DOHH2 (cell line): ENCODE data around the gene DZIP1.
"Not testable (repeated sequence)": the region's sequence is repeated elsewhere in the genome, so short reads cannot be mapped to it uniquely, and the experiment has no call there.

Experiments
- H3F3A ChIP-seq: fragments of 200-600 bp; sonication (generic), shearing (Covaris generic); 2 replicates; pipeline ENCODE4 v1.6.0; 2016; ENCODE audit warnings: antibody characterized with exemption, mild to moderate bottlenecking; ENCODE audit not compliant: control insufficient read depth, insufficient read depth
- H3K27ac ChIP-seq: fragments of 200-600 bp; sonication (generic); 2 replicates; pipeline ENCODE4 v1.5.1; 2014; ENCODE audit warnings: low read depth, mild to moderate bottlenecking, low read length, moderate library complexity
- H3K27me3 ChIP-seq: fragments of 200-600 bp; sonication (generic); 2 replicates; pipeline ENCODE4 v1.6.1; 2014; ENCODE audit warnings: mild to moderate bottlenecking, low read length, mixed read lengths; ENCODE audit not compliant: control insufficient read depth
- H3K36me3 ChIP-seq: fragments of 200-600 bp; sonication (generic); 2 replicates; pipeline ENCODE4 v1.6.1; 2014; ENCODE audit warnings: mild to moderate bottlenecking, low read length, moderate library complexity, mixed read lengths; ENCODE audit not compliant: control insufficient read depth
- H3K4me1 ChIP-seq: fragments of 200-600 bp; sonication (generic); 2 replicates; pipeline ENCODE4 v1.6.1; 2014; ENCODE audit warnings: mild to moderate bottlenecking, low read length, mixed read lengths; ENCODE audit not compliant: control insufficient read depth
- H3K4me2 ChIP-seq: fragments of 200-600 bp; sonication (generic); 2 replicates; pipeline ENCODE4 v1.6.0; 2014; ENCODE audit warnings: mild to moderate bottlenecking, low read length, moderate library complexity
- H3K4me3 ChIP-seq: fragments of 200-600 bp; sonication (generic); 2 replicates; pipeline ENCODE4 v1.5.1; 2014; ENCODE audit warnings: mild to moderate bottlenecking, low read length, mixed read lengths
- H3K79me2 ChIP-seq: fragments of 200-600 bp; sonication (generic); 2 replicates; pipeline ENCODE4 v1.6.1; 2014; ENCODE audit warnings: mild to moderate bottlenecking, low read length, mixed read lengths; ENCODE audit not compliant: control insufficient read depth
- H3K9me2 ChIP-seq: fragments of 200-600 bp; sonication (generic); replicated peaks from 2 replicates; pipeline ENCODE4 v1.6.1; 2014; ENCODE audit warnings: mild to moderate bottlenecking, low read length, mixed read lengths; ENCODE audit not compliant: control insufficient read depth
- H3K9me3 ChIP-seq: fragments of 200-600 bp; sonication (generic); 2 replicates; pipeline ENCODE4 v1.6.1; 2014; ENCODE audit warnings: antibody characterized with exemption, low read length, mixed read lengths; ENCODE audit not compliant: control insufficient read depth, insufficient read depth
- H4K20me1 ChIP-seq: fragments of 200-600 bp; sonication (generic); 2 replicates; pipeline ENCODE4 v1.6.0; 2014; ENCODE audit warnings: low read depth, mild to moderate bottlenecking, antibody characterized with exemption, low read length, moderate library complexity; ENCODE audit not compliant: control insufficient read depth, insufficient read depth
- EZH2phosphoT487 ChIP-seq: fragments of 200-600 bp; sonication (generic); IDR thresholded peaks from 2 replicates; pipeline ENCODE4 v1.6.1; 2017; ENCODE audit warnings: borderline replicate concordance, mild to moderate bottlenecking, antibody characterized with exemption, low read length, moderate library complexity, mixed read lengths
- TF ChIP-seq, protein P1 (sequence below): fragments of 200-600 bp; sonication (generic); IDR thresholded peaks from one replicate; pipeline ENCODE4 v1.5.1; 2014; ENCODE audit warnings: antibody characterized with exemption, mild to moderate bottlenecking, low read depth, low read length; ENCODE audit not compliant: poor library complexity, severe bottlenecking

DZIP1 gene

DNA sequence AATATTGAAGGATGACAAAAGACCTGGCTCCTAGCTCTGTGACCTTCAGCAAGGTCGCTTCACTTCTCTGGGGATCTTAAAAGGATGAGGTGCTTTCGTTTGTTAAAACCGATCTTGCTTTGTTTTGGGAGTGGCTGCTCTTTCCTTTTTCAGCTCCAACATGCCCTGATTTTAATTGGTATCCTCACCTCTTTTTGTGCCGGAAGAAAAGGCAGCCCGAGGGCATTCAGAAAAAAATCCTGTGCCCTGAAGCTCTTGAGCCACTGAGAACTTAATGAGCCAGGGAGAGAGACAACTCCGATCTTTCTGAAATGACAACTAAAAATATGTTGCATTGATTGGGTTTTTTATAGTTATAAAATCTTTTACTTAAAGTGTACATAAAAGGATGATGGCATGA lies 72.6 kb downstream of the DZIP1 start:
- Histone ChIP-seq H3K27me3 (no peaks in the 10 kb centered on the region), H3K36me3 (no peaks in the 10 kb centered on the region), H3K27ac (no peak overlapping the region), H3K9me2 (no peaks in the 10 kb centered on the region), H3K4me1 (no peaks in the 10 kb centered on the region), H4K20me1 (no peaks in the 10 kb centered on the region), H3K4me2 (no peak overlapping the region), H3F3A (no peaks in the 10 kb centered on the region), H3K4me3 (no peak overlapping the region), H3K9me3 (no peaks in the 10 kb centered on the region), H3K79me2 (no peaks in the 10 kb centered on the region)
- TF ChIP-seq, protein P1, sequence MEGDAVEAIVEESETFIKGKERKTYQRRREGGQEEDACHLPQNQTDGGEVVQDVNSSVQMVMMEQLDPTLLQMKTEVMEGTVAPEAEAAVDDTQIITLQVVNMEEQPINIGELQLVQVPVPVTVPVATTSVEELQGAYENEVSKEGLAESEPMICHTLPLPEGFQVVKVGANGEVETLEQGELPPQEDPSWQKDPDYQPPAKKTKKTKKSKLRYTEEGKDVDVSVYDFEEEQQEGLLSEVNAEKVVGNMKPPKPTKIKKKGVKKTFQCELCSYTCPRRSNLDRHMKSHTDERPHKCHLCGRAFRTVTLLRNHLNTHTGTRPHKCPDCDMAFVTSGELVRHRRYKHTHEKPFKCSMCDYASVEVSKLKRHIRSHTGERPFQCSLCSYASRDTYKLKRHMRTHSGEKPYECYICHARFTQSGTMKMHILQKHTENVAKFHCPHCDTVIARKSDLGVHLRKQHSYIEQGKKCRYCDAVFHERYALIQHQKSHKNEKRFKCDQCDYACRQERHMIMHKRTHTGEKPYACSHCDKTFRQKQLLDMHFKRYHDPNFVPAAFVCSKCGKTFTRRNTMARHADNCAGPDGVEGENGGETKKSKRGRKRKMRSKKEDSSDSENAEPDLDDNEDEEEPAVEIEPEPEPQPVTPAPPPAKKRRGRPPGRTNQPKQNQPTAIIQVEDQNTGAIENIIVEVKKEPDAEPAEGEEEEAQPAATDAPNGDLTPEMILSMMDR = no peak
- TF ChIP-seq EZH2phosphoT487 = no peak

DNA sequence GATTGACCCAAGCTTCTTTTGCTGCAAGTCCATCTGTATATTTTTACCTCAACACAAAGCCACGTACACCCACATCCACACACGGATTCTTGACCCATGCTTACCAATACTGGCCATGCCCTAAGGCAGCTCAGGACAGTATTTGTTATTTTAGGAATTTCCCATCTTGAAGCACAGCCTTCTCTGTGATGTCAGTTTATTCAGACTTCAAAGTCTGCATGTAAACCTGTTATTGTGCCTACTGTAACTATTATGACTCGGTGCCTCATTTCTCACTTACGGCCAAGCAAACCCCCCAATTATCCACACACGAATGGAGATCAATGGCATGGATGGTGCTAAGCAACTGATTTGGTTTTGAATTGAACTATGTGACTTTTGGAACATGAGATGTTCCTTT lies 74.5 kb downstream of the DZIP1 start:
- H3K9me2 ChIP-seq = no peaks in the 10 kb centered on the region
- no peak for TF ChIP-seq EZH2phosphoT487
- TF ChIP-seq, protein P1 = no peak
- H3K9me3 ChIP-seq = no peaks in the 10 kb centered on the region
- H3K27me3 ChIP-seq = no peaks in the 10 kb centered on the region
- H3K79me2 ChIP-seq = no peaks in the 10 kb centered on the region
- H4K20me1 ChIP-seq = no peaks in the 10 kb centered on the region
- no peak overlapping the region for H3K4me2 ChIP-seq
- no peaks in the 10 kb centered on the region for H3K36me3 ChIP-seq
- no peaks in the 10 kb centered on the region for H3F3A ChIP-seq
- no peaks in the 10 kb centered on the region for H3K4me1 ChIP-seq
- H3K27ac ChIP-seq = no peak overlapping the region
- no peak overlapping the region for H3K4me3 ChIP-seq

DNA sequence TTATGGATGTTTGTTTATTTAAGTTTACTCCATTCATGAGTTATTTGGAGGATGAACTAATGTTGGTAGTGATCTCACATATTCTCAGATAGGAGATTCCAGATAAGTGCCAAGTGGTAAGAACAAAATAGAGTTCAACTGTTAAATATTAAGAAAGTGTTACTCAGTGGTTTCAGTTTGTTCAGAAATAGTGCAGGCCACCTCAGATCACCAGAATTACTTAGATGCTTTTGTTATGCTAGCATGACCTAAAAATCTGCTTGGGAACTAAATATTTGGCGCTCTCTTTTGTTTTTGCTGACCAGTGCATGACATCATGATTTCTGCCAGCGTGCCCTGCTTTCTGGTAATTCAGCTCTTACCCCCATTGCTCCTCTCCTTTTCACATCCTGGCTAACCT lies 76.4 kb downstream of the DZIP1 start:
- Histone ChIP-seq H3K4me1 (no peaks in the 10 kb centered on the region), H3F3A (no peaks in the 10 kb centered on the region), H3K9me2 (no peaks in the 10 kb centered on the region), H3K79me2 (no peaks in the 10 kb centered on the region), H3K4me3 (no peak overlapping the region), H3K36me3 (no peaks in the 10 kb centered on the region), H3K27me3 (peaks cover 4% of the 10 kb centered on the region; the same call in 1 of the 2 replicates), H3K27ac (no peak overlapping the region), H4K20me1 (no peaks in the 10 kb centered on the region), H3K9me3 (no peaks in the 10 kb centered on the region), H3K4me2 (no peak overlapping the region)
- TF ChIP-seq EZH2phosphoT487 = no peak
- TF ChIP-seq, protein P1 = no peak

DNA sequence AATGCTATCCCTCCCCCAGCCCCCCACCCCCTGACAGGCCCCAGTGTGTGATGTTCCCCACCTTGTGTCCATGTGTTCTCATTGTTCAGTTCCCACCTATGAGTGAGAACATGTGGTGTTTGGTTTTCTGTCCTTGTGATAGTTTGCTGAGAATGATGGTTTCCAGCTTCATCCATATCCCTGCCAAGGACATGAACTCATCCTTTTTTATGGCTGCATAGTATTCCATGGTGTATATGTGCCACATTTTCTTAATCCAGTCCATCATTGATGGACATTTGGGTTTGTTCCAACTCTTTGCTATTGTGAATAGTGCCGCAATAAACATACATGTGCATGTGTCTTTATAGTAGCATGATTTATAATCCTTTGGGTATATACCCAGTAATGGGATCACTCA lies 78.7 kb downstream of the DZIP1 start:
- H3F3A ChIP-seq, H3K9me3 ChIP-seq, H3K4me2 ChIP-seq, H3K36me3 ChIP-seq, H3K4me1 ChIP-seq, H3K9me2 ChIP-seq, H3K79me2 ChIP-seq, H3K27ac ChIP-seq, H3K27me3 ChIP-seq, H3K4me3 ChIP-seq, H4K20me1 ChIP-seq: not testable (repeated sequence)
